ENCODE data around the gene PKP2. TPM values are rescaled to one million over a fixed set of nuclear protein-coding genes. Genes with fewer than 3 reads are reported as not detected.

The PKP2 gene
- total and polyA plus RNA-seq, 9 of the 15 experiments (the other 6 are each of a cell fraction or from before 2014, with no cell fraction given): 1.6 to 4.2 (median 2.8) TPM

DNA sequence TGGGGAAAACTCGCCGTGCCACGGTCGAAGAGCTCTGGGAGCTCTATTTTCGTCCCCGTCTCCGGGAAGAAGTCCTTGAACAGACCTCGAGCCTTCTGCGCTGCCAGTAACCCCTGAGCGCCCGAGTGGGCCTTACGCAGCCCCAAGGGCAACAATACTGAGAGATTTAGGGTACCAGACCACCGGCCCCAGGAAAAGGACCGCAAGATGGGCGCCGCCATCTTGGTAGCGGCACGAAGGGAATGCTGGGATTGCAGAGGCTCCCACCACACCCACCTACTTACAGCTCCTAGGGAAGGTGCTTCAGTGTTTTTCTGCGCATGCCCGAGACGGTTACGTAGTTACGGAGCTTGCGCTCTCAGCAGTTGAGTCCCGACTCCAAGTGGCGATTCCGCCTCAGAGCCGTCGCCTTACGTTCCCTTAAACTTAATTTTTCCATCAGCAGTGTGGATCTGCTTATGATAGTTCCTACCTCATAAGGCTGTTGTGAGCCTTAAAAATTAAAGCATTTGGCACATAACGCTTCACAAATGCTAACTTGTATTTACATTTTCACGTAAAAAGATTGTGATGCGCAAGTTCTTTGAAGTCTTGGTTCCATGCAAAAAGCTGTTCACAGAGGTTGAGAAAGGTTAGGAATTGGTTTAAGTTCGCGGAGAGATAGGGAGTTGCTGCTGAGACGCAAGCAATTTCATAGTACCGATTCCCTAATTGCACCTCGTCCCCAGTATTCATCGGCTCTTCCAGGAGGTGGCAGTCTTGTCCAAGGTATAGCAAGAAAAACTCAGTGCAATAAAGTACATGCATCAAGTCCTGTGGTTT lies 140.7 kb downstream of the PKP2 start, which contains the start of gene YARS2 (continued):
- TF ChIP-seq, protein P1, sequence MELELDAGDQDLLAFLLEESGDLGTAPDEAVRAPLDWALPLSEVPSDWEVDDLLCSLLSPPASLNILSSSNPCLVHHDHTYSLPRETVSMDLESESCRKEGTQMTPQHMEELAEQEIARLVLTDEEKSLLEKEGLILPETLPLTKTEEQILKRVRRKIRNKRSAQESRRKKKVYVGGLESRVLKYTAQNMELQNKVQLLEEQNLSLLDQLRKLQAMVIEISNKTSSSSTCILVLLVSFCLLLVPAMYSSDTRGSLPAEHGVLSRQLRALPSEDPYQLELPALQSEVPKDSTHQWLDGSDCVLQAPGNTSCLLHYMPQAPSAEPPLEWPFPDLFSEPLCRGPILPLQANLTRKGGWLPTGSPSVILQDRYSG (tag; conservative IDR thresholded peaks at IDR 0.05; ENCODE audit: low read depth): no peak
- no peak for TF ChIP-seq CBX3 (IDR thresholded peaks at IDR 0.05; ENCODE audit: borderline replicate concordance in 1 of 2, low read length in 2 of 2)
- no peak for TF ChIP-seq HMG20A (CRISPR knock-in tag; conservative IDR thresholded peaks at IDR 0.05)
- peak; percentile 88 for TF ChIP-seq POLR2AphosphoS5 (IDR thresholded peaks at IDR 0.05; ENCODE audit: control insufficient read depth, insufficient read depth, low read depth, low read length)
- no peak for TF ChIP-seq ZHX1 (conservative IDR thresholded peaks at IDR 0.05; ENCODE audit: low read length)
- TF ChIP-seq PRPF4 (IDR thresholded peaks at IDR 0.05; ENCODE audit: insufficient read depth, low read depth, low read length, poor library complexity, severe bottlenecking): no peak
- TF ChIP-seq DLX4 (CRISPR knock-in tag; IDR thresholded peaks at IDR 0.05): no peak
- peak; percentile 85 for TF ChIP-seq ZBTB2 (IDR thresholded peaks at IDR 0.05)
- no peak for TF ChIP-seq FOXM1 (IDR thresholded peaks at IDR 0.05; ENCODE audit: low read depth)
- TF ChIP-seq FOXM1 (CRISPR knock-in tag; IDR thresholded peaks at IDR 0.05; ENCODE audit: low read depth): no peak
- peak; percentile 50; the same call in 1 of the 2 replicates for TF ChIP-seq NBN (IDR thresholded peaks at IDR 0.05; ENCODE audit: low read depth)
- no peak for TF ChIP-seq ATF4 (CRISPR knock-in tag; IDR thresholded peaks at IDR 0.05)
- no peak for TF ChIP-seq ELF4 (CRISPR knock-in tag; IDR thresholded peaks at IDR 0.05)
- TF ChIP-seq CTCF (IDR thresholded peaks at IDR 0.05 in 2 of 3, conservative IDR thresholded peaks at IDR 0.05 in 1 of 3; ENCODE audit: insufficient read depth in 2 of 3, low read depth in 1 of 3, low read length in 3 of 3): peak; percentile 74 to 90 (median 89)
- no peak for TF ChIP-seq SAFB (IDR thresholded peaks at IDR 0.05; ENCODE audit: borderline replicate concordance, low read depth, low read length)
- no peak for TF ChIP-seq ZBTB8A (IDR thresholded peaks at IDR 0.05; ENCODE audit: partially characterized antibody)
- TF ChIP-seq ZNF239 (CRISPR knock-in tag; IDR thresholded peaks at IDR 0.05): no peak
- TF ChIP-seq KLF6 (CRISPR knock-in tag; IDR thresholded peaks at IDR 0.05; ENCODE audit: borderline replicate concordance): no peak
